GM19452 (cell line): ENCODE results near the gene IFNA2.
"Not testable (repeated sequence)": the region's sequence is repeated elsewhere in the genome, so short reads cannot be mapped to it uniquely, and the experiment has no call there.

Experiments
- ATAC-seq: cut with Tn5 transposase; IDR thresholded peaks from one replicate; pipeline ENCODE4 v1.9.1; 2021; ENCODE audit not compliant: unreplicated experiment

Gene IFNA2

DNA sequence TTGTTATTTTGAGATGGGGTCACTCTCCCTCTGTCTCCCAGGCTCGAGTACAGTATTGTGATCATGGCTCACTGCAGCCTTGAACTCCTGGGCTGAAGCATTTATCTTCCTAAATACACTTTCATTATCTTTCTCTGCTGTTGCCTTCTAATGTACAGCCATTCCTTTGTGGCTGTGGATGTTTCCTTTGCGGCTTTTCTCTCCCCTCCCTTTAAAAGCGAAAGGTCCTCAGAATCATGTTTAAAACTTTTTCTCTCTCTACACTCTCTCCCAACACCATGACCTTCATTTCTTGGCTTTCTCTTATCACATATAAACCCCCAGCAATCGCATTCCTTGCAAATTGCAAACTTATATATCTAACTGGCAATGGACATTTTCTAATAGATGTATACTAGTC is 1.6 kb downstream of the IFNA2 start:
- ATAC-seq = no peak

DNA sequence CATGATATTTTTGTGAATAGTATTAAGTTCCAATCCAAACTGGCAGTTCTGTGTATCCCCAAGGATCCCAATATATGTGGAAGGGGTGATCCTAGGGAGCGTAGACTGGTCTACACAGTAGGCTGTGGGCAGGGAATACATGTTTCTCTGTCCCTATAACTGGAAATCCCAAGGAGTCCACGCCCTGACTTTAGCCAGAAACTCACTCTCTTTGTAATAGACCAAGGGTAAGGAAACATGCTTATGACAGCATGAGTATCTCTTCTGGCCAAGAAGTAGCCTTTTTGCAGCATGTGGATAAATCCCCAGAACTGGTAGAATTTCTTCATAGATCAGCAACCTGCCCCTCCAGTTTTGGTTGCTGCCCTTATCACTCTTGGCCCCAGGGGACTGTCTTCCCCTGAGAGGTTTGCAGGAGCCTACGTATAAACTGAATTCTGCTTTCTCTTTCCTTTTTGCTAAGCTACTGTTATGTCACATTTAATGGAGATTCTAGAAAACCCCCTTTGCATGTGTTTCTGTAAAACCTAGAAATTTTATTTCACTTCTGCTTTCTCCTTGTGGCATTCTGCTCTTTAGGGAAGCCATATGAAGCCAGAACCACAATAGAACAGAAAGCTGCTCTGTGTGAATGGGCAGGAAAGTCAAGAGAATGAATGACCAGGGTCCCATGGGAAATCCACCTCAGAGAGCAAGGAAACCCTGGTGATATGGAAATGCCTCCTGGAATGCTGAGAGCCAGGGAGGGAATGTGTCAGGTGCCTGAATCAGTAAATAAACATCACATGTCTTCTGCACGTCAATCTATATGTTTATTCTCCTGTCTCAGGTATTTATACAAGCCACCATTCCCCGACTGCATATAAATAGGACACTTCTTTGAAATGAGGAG is 3.5 kb downstream of the IFNA2 start:
- peak; percentile 97 for ATAC-seq

DNA sequence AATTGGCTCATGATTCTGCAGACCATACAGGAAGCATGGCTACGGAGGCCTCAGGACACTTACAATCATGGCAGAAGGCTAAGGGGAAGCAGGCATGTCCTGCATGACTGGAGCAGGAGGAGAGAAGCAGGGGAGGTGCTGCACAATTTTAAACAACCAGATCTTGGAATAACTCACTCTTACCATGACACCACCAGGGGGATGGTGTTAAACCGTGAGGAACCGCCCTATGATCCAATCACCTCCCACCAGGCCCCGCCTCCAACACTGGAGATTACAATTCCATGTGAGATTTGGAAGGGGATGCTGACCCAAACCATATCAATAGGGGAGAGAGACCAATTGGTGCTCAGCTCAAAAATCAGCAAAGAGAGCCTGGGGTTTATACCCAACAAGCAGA is 13.7 kb downstream of the IFNA2 start:
- ATAC-seq = not testable (repeated sequence)

DNA sequence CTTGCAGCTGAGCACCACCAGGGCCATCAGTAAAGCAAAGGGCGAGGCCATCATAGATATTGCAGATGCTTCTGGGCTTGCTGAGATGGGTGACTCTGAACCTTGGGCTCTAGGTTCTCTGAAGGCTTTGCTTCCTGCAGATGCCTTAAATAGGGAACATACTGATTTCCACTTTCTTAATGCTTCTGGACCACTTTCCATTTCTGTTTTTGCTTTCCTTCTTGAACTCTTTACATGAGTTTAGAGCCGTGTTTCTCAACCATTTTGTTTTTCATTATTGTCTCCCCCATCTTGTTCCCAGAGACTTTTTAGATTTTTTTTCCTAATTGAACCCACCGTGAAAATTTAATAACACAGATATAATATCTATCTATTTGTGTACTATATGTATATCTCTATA is 17.2 kb downstream of the IFNA2 start, which contains the start of gene IFNA13:
TSS of gene IFNA13 (minus strand) at position 101 of the 400 bp plus-strand sequence. CDS start at position 54, 47 bp downstream.
- no peak for ATAC-seq

DNA sequence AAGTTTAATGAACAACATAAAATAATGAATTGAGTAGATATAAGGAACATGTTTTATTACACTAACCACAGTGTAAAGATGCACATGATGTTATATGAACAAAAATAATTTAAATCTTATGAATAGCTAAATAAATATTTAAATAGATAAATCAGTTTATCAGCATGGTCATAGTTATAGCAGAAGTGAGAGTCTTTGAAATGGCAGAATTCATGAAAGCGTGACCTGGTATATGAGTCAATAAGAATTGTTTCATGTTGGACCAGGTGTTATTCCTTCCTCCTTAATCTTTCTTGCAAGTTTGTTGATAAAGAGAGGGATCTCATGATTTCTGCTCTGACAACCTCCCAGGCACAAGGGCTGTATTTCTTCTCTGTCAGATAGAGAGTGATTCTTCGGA is 18.0 kb downstream of the IFNA2 start:
- ATAC-seq = peak; percentile 87

DNA sequence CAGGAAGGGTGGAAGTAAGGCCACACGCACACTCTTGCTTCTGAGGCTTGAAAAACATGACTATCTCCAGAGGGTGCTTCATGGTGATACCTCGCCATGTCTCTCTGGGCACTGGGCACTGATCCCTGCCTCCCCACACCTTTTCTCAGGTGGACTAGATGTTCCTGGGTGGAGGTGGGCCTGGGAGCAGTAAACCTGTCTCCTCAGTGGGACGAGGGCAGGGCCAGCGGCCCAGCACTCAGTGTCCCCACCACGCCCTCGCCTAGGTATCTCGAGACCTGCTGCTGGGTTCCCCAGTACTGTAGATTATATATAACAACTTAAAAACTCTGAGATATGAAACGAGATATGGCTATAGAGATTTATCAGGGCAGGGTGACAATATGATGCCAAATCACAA is 22.9 kb downstream of the IFNA2 start:
- no peak for ATAC-seq

DNA sequence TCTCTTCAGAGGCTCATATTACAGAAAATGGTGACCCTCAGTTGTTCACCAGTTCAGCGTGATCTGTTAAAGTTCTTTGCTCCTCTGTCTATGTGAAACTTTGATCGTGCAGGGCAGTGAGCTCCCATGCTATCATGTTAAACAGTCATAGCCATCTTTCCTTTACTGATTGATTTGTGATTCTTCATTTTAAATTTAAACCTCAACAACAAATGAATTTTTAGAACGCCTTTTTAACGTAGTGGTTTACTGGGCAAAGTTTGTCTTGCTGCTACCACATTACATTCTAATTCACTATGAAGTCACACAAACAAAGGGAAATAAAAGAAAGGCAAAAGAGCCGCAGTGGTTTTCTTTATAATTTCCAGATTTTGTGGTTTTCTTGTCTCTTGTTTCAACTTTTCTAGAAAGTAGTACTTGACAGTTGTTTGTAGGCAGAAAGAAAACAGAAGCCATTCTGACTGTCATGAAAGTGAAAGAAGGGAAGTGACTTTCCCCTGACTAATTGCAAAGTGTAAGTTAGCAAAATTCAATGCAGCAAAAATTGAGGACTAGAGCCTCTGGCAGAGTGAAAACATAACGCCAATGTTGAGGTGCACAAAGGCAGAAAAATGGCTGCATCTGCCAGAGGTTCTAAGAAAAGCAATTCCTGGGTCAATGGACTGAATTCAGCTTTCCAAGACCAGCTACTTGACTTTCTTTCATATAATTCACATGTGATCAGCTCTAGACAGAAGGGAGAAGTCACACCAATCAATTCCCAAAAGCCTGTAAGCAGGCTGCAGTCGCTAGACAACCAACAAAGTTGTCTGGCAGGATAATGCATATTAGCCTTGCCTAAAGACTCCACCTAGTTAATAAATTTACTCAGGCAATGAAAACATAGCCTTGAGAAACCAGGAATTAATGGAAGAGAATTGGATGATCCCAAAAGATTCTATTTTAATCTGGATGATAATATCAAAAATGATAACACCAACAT is 27.4 kb downstream of the IFNA2 start:
- peak; percentile 89 for ATAC-seq

DNA sequence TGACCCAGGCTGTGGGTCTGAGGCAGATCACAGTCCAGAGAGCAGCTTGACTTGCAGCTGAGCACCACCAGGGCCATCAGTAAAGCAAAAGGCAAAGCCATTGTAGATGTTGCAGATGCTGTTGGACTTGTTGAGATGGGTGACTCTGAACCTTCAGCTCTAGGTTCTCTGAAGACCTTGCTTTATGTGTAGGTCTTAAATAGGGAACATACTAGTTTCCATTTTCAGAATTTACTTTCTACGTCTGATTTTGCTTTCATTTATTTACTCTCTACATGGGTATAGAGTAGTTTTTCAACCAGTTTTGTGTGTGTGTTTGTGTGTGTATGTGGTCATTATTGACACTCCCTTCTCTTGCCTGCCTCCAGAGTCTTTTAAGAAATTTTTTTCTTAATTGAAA is 34.4 kb downstream of the IFNA2 start, which contains the start of gene IFNA6:
TSS of gene IFNA6 (minus strand) at position 101 of the 400 bp plus-strand sequence. CDS start at position 101, 0 bp downstream.
- ATAC-seq = no peak

DNA sequence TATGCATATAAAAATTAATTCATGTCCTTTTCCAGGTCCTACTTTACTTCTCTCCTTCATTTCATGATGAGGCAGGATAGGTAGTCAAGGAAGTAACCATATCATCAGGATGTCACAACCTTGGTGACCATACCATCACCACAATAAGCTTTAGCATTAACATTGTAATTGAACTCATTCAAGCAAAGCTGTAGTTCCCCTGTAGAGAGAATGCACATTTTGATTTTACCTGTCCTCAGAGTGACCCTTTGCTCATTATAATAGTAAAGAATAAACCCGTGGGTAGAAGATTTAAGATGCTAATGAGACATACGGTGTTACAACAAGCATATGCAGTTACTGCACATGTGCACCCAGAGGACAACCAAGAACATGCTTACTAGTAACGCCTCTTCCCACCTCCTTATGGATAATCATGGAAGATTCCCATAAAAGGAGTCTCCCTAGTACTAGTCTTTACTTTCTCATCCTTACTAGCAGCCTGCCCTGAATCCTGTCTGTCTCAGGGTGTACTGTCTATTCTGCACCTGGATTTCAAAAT is 36.7 kb downstream of the IFNA2 start:
- no peak for ATAC-seq

DNA sequence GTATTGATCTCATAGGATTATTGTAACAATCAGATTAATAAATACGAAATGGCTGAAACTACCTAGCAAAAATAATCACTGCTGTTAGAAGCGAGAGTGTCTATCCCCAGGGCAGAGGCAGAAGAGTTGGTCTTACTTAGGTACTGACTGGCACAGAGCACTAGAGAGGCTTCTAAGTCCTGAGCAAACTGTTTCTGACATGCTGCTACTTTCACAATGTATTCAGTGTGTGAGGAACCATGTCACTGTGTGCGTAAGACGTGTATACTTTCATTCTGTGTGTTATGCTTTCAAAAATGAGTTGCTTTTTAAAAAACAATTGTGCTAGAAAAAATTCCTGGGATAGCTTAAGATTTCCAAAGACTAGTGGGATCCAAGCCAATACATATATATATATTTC is 44.5 kb downstream of the IFNA2 start:
- ATAC-seq = no peak

DNA sequence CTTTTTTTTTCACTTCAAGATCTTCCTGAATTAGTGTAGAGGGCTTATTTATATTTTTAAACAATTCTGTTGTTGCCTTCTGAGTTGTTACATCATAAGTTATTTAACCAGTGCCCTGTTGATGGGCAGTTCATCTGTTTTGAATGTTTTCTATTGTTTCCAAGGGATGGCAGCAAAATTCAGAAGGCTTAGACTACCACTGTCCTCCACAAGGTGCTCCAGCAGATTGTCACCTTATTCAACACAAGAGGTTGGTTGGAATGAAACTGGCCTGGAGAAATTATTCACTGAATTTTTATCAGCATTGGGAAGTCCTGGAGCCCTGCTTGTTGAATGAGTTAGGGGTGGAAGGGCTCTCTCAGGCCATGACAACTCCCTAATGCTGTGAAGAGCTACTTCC is 48.7 kb downstream of the IFNA2 start:
- no peak for ATAC-seq

DNA sequence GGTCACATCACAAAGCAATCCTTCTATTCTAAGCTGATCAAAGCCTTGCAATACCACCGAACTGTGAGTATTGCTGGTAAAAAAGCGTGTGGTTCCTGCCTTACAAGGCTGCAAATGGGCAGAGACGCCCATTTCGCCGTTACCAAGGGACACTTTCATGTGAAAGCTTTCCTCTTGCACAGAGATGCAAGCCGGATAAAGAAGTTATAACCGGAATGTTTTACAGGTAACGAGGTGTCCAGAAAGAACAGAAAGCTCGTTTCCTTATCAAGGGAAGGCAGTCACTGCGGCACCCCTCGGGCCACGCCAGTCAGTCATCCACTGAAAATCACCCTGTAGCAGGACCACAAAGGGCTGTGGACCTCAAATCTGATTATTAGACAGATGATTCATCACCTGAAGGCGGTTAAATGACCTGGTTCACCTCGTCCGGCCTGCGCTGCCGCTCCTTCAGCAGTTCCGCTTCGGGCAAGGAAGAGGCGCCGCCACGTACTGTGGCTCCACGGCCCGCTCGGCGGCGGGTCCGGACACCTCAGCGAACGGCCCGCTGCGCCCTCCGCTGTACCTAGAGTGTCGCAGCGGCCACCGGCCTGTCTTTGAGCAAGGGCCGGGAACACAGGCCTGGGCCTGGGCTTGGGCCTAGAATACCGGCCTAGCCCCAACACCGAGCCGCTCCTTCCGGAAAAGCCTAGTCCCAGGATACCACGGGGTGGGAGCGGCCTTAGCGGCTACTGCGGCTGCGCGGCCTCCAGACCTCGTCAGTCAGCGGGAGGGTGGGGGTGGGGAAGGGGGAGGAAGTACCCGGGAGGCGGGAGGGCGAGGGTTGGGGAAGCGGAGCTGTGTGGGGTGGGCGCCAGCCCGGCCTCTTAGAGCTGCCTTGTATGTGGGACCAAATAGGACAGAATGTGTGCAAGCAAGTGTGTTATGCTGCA is 50.2 kb downstream of the IFNA2 start, which contains the start of gene KLHL9:
TSS of gene KLHL9 (minus strand) at position 704 of the 932 bp plus-strand sequence. CDS start at position 159, 545 bp downstream.
- ATAC-seq = peak; percentile 88
